H1 (cell line): ENCODE data around the gene ARHGAP10. TPM values are rescaled to one million over a fixed set of nuclear protein-coding genes. Genes with fewer than 3 reads are reported as not detected.

Source experiments
- BCL11A ChIP-seq, 2 experiments: IDR thresholded peaks; one replicate each; pipeline ENCODE4 v1.6.1; 2011; ENCODE audit warnings: low read depth in 2 of 2, low read length in 2 of 2, mild to moderate bottlenecking in 2 of 2
- KDM1A ChIP-seq: fragments of 200-600, 300-600 bp; sonication (generic); IDR thresholded peaks from 2 replicates; pipeline ENCODE4 v1.7.1; 2016; ENCODE audit warnings: mild to moderate bottlenecking, low read length, borderline replicate concordance
- RNF2 ChIP-seq: fragments of 200-900, 300-1000 bp; sonication (generic); IDR thresholded peaks from 2 replicates; pipeline ENCODE4 v1.7.1; 2016; ENCODE audit warnings: borderline replicate concordance, low read depth, mild to moderate bottlenecking, antibody characterized with exemption, low read length; ENCODE audit not compliant: poor library complexity, severe bottlenecking; ENCODE audit errors: missing control alignments
- SP2 ChIP-seq: IDR thresholded peaks from 2 replicates; pipeline ENCODE4 v1.6.1; 2012; ENCODE audit warnings: mild to moderate bottlenecking, low read length, inconsistent platforms
- SRF ChIP-seq: IDR thresholded peaks from 2 replicates; pipeline ENCODE4 v1.6.1; 2011; ENCODE audit warnings: mild to moderate bottlenecking, low read depth, low read length, moderate library complexity
- SUZ12 ChIP-seq: fragments of 200-600 bp; sonication (generic); IDR thresholded peaks from 2 replicates; pipeline ENCODE4 v1.6.1; 2012; ENCODE audit warnings: mild to moderate bottlenecking, inconsistent platforms, low read length, moderate library complexity, mixed read lengths
- polyA plus RNA-seq, 7 experiments: library from polyadenylated mRNA; depleted of rRNA in 3 of 7; stranded (reverse) in 5 of 7; unstranded in 2 of 7; fragments of >200 nt in 5 of 7; fragments of 200-250 nt in 2 of 7; gene quantifications; 1 replicate in 5 of 7; 2 replicates in 1 of 7; 4 replicates in 1 of 7; pipeline versions ENCODE4 v1.2.1 to v1.2.3, GENCODE V29; 2011 to 2013; ENCODE audit warnings: missing spikeins in 2 of 7, mixed read lengths in 2 of 7
- total RNA-seq: library from RNA; stranded (reverse); fragmentation: NEBNext Ultra II Directional; extraction: Animal tissue kit (Norgen Biotek cat#: 25700); gene quantifications from 2 replicates; pipeline ENCODE4 v1.2.1, GENCODE V29; 2021
- TF ChIP-seq, protein P1 (sequence below): fragments of 300-600 bp; sonication (generic); IDR thresholded peaks from 2 replicates; pipeline ENCODE4 v1.7.1; 2012; ENCODE audit warnings: low read length, moderate library complexity, mild to moderate bottlenecking, inconsistent platforms; ENCODE audit not compliant: insufficient replicate concordance

The ARHGAP10 gene
- total and polyA plus RNA-seq, 2 of the 8 experiments (the other 6 are each of a cell fraction or from before 2014, with no cell fraction given): 3.7 to 6.1 TPM

DNA sequence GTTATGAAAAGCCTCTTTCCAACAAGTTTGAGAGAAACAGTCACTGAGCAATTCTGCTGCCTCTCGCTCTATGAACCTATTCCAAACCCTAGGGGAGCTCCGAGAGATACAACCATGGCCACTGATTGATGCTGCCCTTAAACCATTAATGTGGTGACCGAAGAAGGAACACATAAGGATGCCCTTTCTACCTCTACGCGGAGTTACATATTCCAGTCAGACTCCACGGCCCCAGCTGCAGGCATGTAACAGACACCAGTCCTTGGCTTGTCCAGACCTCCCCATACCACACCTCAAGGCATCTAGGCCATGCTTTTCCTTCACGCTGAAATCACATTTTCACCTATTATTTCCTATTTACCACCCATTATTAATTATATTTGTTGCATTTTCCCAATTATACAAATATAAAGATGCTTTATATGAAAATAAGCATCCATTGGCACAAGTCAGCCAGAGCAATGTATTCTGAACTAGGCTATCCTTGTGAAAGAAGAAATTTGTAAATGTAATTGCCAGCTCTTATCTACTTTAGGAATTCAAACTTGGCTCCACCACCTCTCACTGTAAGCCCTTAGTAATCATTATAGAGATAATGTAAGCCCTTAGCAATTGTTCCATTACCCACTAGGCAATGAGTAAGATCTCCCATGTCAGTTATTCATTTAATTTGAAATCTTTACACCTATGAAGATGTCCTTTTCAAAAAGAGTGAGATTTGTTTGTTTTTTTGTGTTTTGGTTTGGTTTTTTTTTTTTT is 371.9 kb downstream of the ARHGAP10 start (continued):
- TF ChIP-seq, protein P1, sequence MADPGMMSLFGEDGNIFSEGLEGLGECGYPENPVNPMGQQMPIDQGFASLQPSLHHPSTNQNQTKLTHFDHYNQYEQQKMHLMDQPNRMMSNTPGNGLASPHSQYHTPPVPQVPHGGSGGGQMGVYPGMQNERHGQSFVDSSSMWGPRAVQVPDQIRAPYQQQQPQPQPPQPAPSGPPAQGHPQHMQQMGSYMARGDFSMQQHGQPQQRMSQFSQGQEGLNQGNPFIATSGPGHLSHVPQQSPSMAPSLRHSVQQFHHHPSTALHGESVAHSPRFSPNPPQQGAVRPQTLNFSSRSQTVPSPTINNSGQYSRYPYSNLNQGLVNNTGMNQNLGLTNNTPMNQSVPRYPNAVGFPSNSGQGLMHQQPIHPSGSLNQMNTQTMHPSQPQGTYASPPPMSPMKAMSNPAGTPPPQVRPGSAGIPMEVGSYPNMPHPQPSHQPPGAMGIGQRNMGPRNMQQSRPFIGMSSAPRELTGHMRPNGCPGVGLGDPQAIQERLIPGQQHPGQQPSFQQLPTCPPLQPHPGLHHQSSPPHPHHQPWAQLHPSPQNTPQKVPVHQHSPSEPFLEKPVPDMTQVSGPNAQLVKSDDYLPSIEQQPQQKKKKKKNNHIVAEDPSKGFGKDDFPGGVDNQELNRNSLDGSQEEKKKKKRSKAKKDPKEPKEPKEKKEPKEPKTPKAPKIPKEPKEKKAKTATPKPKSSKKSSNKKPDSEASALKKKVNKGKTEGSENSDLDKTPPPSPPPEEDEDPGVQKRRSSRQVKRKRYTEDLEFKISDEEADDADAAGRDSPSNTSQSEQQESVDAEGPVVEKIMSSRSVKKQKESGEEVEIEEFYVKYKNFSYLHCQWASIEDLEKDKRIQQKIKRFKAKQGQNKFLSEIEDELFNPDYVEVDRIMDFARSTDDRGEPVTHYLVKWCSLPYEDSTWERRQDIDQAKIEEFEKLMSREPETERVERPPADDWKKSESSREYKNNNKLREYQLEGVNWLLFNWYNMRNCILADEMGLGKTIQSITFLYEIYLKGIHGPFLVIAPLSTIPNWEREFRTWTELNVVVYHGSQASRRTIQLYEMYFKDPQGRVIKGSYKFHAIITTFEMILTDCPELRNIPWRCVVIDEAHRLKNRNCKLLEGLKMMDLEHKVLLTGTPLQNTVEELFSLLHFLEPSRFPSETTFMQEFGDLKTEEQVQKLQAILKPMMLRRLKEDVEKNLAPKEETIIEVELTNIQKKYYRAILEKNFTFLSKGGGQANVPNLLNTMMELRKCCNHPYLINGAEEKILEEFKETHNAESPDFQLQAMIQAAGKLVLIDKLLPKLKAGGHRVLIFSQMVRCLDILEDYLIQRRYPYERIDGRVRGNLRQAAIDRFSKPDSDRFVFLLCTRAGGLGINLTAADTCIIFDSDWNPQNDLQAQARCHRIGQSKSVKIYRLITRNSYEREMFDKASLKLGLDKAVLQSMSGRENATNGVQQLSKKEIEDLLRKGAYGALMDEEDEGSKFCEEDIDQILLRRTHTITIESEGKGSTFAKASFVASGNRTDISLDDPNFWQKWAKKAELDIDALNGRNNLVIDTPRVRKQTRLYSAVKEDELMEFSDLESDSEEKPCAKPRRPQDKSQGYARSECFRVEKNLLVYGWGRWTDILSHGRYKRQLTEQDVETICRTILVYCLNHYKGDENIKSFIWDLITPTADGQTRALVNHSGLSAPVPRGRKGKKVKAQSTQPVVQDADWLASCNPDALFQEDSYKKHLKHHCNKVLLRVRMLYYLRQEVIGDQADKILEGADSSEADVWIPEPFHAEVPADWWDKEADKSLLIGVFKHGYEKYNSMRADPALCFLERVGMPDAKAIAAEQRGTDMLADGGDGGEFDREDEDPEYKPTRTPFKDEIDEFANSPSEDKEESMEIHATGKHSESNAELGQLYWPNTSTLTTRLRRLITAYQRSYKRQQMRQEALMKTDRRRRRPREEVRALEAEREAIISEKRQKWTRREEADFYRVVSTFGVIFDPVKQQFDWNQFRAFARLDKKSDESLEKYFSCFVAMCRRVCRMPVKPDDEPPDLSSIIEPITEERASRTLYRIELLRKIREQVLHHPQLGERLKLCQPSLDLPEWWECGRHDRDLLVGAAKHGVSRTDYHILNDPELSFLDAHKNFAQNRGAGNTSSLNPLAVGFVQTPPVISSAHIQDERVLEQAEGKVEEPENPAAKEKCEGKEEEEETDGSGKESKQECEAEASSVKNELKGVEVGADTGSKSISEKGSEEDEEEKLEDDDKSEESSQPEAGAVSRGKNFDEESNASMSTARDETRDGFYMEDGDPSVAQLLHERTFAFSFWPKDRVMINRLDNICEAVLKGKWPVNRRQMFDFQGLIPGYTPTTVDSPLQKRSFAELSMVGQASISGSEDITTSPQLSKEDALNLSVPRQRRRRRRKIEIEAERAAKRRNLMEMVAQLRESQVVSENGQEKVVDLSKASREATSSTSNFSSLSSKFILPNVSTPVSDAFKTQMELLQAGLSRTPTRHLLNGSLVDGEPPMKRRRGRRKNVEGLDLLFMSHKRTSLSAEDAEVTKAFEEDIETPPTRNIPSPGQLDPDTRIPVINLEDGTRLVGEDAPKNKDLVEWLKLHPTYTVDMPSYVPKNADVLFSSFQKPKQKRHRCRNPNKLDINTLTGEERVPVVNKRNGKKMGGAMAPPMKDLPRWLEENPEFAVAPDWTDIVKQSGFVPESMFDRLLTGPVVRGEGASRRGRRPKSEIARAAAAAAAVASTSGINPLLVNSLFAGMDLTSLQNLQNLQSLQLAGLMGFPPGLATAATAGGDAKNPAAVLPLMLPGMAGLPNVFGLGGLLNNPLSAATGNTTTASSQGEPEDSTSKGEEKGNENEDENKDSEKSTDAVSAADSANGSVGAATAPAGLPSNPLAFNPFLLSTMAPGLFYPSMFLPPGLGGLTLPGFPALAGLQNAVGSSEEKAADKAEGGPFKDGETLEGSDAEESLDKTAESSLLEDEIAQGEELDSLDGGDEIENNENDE: no peak
- TF ChIP-seq BCL11A (IDR thresholded peaks at IDR 0.05; ENCODE audit: low read depth in 2 of 2, low read length in 2 of 2) (no peak), KDM1A (no peak), SUZ12 (no peak), RNF2 (no peak), SRF (no peak), SP2 (no peak)
